NB4 (cell line): Measurements from ENCODE around the gene UPK3B.
"Not testable (repeated sequence)": the region's sequence is repeated elsewhere in the genome, so short reads cannot be mapped to it uniquely, and the experiment has no call there.

ENCODE experiments used
- DNase-seq: peaks from one replicate; pipeline ENCODE4 v3.0.0; 2010; ENCODE audit warnings: low read depth
- H3K4me3 ChIP-seq: one replicate; pipeline ENCODE4 v1.5.1; 2011; ENCODE audit warnings: mild to moderate bottlenecking, low read depth, low read length, moderate library complexity
- CTCF ChIP-seq: IDR thresholded peaks from one replicate; pipeline ENCODE4 v1.5.1; 2012; ENCODE audit warnings: low read depth, low read length
- MAX ChIP-seq: IDR thresholded peaks from 2 replicates; pipeline ENCODE4 v1.6.1; 2011; ENCODE audit warnings: low read depth, low read length
- MYC ChIP-seq: IDR thresholded peaks from 2 replicates; pipeline ENCODE4 v1.6.1; 2011; ENCODE audit warnings: low read depth, low read length
- POLR2A ChIP-seq: IDR thresholded peaks from 2 replicates; pipeline ENCODE4 v1.6.1; 2011; ENCODE audit warnings: mild to moderate bottlenecking; ENCODE audit not compliant: insufficient read length; ENCODE audit errors: extremely low read depth

The UPK3B gene

GRCh38 chr7:76509931-76510877 lies at the start of gene UPK3B:
Gene UPK3B (plus strand): TSS chr7:76510552. CDS start chr7:76510653, 101 bp downstream.
- H3K4me3 ChIP-seq, result no peak within 1 kb of the TSS
- peak; percentile 41 for DNase-seq
- TF ChIP-seq MYC (no peak), CTCF (no peak), POLR2A (no peak), MAX (no peak)

GRCh38 chr7:76460767-76461166 lies 49.6 kb upstream of the UPK3B start:
- not testable (repeated sequence) for DNase-seq, H3K4me3 ChIP-seq

- DNase-seq, H3K4me3 ChIP-seq: not testable (repeated sequence)
These were observed 48.8 kb upstream of the UPK3B start, which contains the start of gene DTX2 for GRCh38 chr7:76461464-76462101. Gene DTX2 (plus strand): TSS chr7:76461709. CDS start chr7:76480510, 18,801 bp downstream.

GRCh38 chr7:76462271-76462882 lies 48.0 kb upstream of the UPK3B start:
- not testable (repeated sequence) for H3K4me3 ChIP-seq, DNase-seq

- DNase-seq, result not testable (repeated sequence)
These were observed 45.4 kb upstream of the UPK3B start for GRCh38 chr7:76464959-76465358.

GRCh38 chr7:76465950-76466349 lies 44.4 kb upstream of the UPK3B start:
- H3K4me3 ChIP-seq, DNase-seq: not testable (repeated sequence)

More at GRCh38 chr7:76464959-76465358, 45.4 kb upstream of the UPK3B start:
- not testable (repeated sequence) for H3K4me3 ChIP-seq

GRCh38 chr7:76467743-76468404 lies 42.5 kb upstream of the UPK3B start:
- DNase-seq, H3K4me3 ChIP-seq: not testable (repeated sequence)

GRCh38 chr7:76471556-76472221 lies 38.7 kb upstream of the UPK3B start:
- peak; percentile 50 for DNase-seq
- not testable (repeated sequence) for H3K4me3 ChIP-seq

- not testable (repeated sequence) for DNase-seq, H3K4me3 ChIP-seq
These were observed 37.3 kb upstream of the UPK3B start for GRCh38 chr7:76473097-76473496.

- DNase-seq, H3K4me3 ChIP-seq: not testable (repeated sequence)
These were observed 34.1 kb upstream of the UPK3B start for GRCh38 chr7:76476280-76476679.

- H3K4me3 ChIP-seq, result not testable (repeated sequence)
These were observed 33.4 kb upstream of the UPK3B start for GRCh38 chr7:76476742-76477474.

GRCh38 chr7:76479628-76480027 lies 30.7 kb upstream of the UPK3B start:
- not testable (repeated sequence) for DNase-seq, H3K4me3 ChIP-seq

More at GRCh38 chr7:76476742-76477474, 33.4 kb upstream of the UPK3B start:
- DNase-seq, result not testable (repeated sequence)

- not testable (repeated sequence) for H3K4me3 ChIP-seq, DNase-seq
These were observed 29.7 kb upstream of the UPK3B start for GRCh38 chr7:76480403-76481253.

- H3K4me3 ChIP-seq, DNase-seq: not testable (repeated sequence)
These were observed 27.7 kb upstream of the UPK3B start for GRCh38 chr7:76482660-76483059.

- not testable (repeated sequence) for DNase-seq, H3K4me3 ChIP-seq
These were observed 27.3 kb upstream of the UPK3B start for GRCh38 chr7:76483081-76483480.
